Left ventricle myocardium superior (tissue), 1 donor: ENCODE data around the gene NFIB. TPM values are rescaled to one million over a fixed set of nuclear protein-coding genes. Genes with fewer than 3 reads are reported as not detected.
A peak's percentile ranks its signal among the peaks of the same experiment; 100 is the strongest.

Experiments used
- ATAC-seq: fragments of 200-7000 bp; cut with Tn5 transposase; one replicate; pipeline ENCODE4 v1.9.1; 2020; ENCODE audit warnings: mild to moderate bottlenecking, moderate library complexity
- DNase-seq: peaks from one replicate; pipeline ENCODE4 v3.0.0-alpha.2; 2020
- intact Hi-C: fragments of 100-400 bp; cut with micrococcal nuclease; formaldehyde crosslinking; loops from one replicate; pipeline ENCODE4 v1.11.0; 2022
- long read RNA-seq: library from polyadenylated mRNA; unstranded; transcript quantifications from one replicate; pipeline ENCODE4 v2.0.0, GENCODE V29; 2021
- total RNA-seq: library from RNA; stranded (reverse); fragmentation: NEBNext Ultra II Directional; extraction: Animal tissue kit (Norgen Biotek cat#: 25700); gene quantifications from one replicate; pipeline ENCODE4 v1.2.1, GENCODE V29; 2021
- donor health status: DM: no; HTN: yes; CAD: no; lungs with severe emphysema.

Gene NFIB
- total RNA-seq, result 110 TPM
- long read RNA-seq, full-length matches to known transcripts, result 15 of 47 reads
- long read RNA-seq, partial matches to known transcripts, result 8 of 47 reads
- long read RNA-seq, other reads (novel, unspliced or antisense), result 24 of 47 reads

DNA sequence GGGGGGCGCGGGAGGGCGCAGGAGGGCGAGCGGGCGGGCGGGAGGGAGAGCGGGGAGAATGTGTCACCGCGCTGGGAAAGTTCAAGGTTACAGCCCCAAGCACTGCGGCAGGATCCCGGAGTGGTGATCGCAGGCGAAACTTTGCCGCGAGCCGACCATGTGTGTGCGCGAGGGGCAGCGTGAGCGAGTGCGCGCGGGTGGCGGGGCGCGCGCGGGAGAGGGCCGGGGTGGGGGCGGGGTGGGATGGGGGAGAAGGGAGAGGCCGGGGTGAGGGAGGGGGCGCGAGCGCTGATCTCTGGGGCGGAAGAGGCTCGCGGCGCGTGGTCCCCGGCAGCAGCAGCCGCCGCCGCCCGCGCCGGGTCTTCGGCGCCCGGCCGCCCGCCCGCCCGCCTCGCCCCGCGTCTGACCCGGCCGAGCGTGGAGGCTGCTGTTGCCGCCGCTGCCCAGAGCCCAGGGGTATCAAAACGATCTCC, at the start of gene NFIB:
Gene NFIB (minus strand): TSS at position 191 of the 473 bp plus-strand sequence. CDS start 630 bp downstream, outside the sequence.
- peak; percentile 76 for DNase-seq
- peak; percentile 12 for ATAC-seq
- intact Hi-C loops, result loop anchor here (10.0 kb wide), 1 partner anchor 59 kb away; no protein-coding TSS in a partner anchor

DNA sequence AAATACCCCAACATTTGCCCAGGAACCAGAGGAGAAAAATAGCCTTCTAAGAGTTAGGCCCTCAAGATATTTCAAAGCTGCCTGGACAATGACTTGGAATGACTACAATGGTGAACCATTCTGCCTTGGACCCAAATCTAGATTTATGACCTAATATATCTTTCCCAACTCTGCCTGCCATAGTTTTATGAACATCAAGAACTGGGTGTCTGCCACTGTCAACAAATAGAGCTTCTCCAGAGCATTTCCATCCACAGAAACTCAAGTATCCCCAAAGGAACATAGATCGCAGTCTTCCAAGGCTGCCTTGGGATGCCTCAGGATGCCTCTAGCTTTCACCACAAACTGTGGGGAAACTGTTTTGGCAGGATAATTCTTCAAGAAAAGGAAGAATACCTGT, 48.2 kb upstream of the NFIB start:
- intact Hi-C loops, result no loop called here
- ATAC-seq, result peak; percentile 78
- no peak for DNase-seq

DNA sequence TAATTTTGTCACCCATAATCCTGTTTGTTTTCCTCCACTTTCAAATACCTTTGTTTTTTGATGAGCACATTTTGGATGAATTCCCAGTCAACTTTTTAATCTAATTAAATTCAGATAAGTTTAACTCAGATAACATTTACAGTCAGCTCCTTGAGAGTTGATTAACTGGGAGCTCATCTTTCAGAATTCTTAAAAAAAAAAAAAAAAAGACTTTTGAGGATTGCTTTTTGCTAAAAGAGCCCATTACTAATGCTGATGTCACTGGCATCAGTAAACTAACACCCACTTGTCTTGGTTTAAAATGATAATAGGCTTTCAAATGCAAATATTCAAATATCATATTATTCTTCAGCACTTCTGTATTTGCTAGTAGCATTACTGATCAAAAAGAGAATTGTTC, 47.1 kb upstream of the NFIB start:
- DNase-seq (no peak), ATAC-seq (no peak)
- intact Hi-C loops, result no loop called here

DNA sequence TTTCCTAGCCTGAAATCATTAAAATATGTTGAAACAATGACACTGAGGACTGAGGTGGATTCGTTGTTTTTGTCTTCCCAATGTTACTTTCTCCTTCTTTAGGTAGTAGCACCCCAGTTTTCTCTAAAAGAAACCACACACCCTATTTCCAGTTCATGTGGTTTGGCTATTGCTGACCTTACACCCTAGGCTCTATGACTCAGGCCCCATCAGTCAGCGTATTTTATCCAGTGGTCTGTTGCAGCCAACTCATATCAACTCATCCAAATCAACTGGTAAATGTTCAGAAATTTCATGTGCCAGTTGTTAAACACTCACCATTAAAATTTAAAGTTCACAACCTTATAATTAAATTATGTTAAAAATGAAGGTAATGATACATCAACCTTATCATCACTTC, 44.6 kb upstream of the NFIB start:
- ATAC-seq, result no peak
- intact Hi-C loops, result loop anchor here (10.0 kb wide), 1 partner anchor 934 kb away; no protein-coding TSS in a partner anchor
- DNase-seq, result no peak

DNA sequence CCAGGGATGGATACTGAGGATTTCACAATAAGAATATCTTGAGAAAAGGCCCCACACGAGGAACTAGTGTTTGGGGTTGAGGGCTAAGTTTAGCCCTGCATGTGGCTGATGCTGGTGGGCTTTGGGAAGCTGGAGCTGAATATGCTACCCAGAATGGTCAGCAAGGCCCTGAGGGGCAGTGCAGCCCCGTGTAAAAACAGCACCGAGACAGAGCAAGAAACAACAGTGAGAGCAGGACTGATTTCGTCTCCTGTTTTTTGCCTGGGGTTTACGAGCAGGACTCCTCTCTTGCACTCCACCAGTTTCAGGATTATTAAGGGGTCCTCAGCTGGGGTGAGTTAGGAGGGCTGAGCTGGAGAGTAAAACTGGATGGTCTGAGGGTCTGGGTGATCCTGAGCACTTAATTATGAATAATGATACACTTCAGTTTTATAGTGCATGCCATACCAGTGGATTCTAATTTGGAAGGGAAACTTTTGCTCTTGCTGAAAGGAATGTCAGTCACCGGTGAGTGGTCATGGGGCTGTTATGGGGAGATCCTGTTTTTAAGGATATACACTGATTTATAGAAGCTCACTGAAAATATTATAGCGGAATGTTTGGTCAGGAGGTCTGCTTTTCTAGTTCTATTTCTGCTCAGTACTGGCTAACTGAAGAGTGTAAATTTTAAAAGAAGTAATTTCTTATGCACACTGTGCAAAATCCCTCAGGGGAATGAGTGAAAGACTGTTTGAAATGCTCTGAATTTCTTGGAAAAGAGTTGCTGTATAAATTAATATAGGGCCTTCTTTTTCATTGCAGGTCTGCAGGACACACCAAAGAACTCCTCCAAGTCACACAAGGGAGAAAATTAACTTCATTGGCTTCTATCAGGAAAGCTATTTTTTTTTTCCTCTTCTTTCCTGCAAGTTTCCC, 42.7 kb upstream of the NFIB start:
- intact Hi-C loops, result loop anchor here (10.0 kb wide), 1 partner anchor 932 kb away; no protein-coding TSS in a partner anchor
- no peak for ATAC-seq
- no peak for DNase-seq

DNA sequence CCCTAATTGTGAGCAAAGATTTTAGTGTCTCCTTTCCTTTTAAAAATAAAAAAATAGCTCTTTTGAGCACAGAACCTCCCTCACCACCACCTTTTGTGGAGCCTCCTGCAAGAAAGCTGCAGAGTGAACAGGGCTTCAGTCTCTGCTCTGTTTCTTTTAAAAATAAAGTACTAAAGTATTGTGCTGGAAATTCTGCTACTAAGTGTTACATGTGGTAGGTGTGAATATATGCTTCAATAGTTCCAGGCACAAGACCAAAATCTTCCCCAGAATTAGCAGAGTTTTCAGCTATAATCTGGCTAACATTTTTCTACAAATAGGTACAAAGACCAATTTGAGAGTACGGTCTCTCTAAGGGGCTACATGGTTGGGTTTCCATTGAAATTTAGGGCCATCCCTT, 40.3 kb upstream of the NFIB start:
- intact Hi-C loops, result loop anchor here (10.0 kb wide), 1 partner anchor 929 kb away; no protein-coding TSS in a partner anchor
- no peak for DNase-seq
- no peak for ATAC-seq

DNA sequence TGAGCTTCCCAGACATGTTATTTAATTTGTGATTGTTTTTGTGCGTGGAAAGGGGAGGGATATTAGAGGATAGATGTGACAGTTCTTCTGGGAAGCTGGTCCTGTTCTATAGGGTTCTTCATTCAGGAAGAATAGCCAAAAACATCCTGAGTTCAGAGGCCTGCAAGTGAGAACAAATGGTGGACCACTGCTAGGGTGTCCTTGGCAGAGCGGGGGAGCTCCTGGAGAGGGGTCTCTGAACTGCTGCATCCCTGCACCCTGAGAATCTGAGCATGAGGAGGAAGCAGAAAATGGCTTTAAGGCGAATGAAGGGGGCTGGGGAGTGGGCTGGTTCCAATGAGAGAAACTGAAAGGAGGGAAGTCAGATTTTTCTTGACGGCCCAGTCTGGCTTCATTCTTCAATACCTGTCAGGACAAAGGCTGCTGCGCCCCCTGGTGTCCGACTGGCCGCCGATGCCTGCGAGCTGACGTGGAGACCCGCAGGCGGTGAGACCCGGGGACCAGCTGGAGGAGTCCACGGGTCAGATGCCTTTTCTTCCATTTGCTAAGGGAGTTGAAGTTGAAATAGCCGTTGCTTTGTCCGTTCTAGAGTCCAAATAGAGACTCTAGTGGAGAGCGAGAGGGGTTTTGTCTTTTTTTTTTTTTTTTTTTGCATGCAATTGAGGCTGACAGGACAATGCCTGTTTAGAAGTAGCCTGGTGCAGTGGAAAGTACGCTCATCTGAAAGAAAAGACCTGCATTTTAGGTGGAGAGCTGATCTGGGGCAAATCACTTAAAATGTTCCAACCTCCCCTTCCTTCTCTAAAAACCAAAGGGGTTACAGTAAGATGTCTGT, 39.5 kb upstream of the NFIB start:
- intact Hi-C loops, result loop anchor here (10.0 kb wide), 1 partner anchor 929 kb away; no protein-coding TSS in a partner anchor

DNA sequence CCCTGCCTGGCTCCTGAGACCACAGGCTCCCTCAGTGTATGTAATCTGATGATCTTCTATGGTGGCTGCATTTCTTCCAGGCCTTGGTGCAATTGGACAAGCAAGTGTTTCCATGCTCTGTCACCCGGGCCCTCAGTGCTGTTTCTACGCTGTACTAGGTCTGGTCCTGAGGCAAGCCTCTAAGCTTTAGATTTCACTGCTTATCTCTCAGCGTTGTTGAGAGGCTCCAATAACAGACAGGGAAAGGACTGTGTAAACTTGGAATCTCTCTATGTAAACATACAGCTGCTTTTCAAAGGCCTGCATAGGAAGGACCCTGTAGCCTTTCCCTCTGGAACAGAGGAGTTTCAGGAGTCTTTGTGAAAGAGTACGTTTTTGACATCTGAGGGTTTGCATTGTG, 38.6 kb upstream of the NFIB start:
- ATAC-seq (no peak), DNase-seq (no peak)
- intact Hi-C loops, result loop anchor here (10.0 kb wide), 1 partner anchor 928 kb away; no protein-coding TSS in a partner anchor

More for the DNA sequence above, 39.5 kb upstream of the NFIB start:
- peak; percentile 98 for DNase-seq
- ATAC-seq, result peak; percentile 73

DNA sequence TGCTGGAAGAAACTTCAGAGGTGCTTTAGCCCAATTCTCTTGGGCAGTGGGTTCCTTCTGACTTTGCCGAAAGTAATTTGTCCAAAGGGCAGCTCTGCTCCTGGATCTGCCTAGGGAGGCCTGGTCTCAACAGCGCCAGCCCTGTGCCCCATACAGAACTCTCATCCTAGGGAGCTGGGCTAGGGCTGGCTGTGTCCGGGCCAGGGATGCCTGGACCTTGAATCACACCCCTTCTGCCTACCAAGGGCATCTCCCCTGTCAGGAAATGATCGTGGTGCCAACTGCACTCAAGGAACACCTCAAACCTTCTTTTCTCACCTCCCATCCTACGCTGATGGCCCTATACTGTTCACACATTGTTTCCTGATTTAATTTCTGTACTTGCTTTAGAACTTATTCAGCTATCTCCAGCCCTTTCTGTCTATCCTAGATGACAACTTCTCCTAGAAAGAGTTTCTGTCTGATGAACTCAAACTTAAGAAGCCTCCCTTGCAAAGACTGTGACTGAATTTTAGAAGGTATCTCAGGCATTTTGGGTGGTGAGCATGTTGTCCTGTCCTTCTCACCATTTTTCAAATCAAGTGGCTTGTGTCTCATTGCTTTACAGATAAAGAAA, 37.4 kb upstream of the NFIB start:
- intact Hi-C loops, result loop anchor here (10.0 kb wide), 1 partner anchor 927 kb away; no protein-coding TSS in a partner anchor
- ATAC-seq, result peak; percentile 66
- DNase-seq, result peak; percentile 79

DNA sequence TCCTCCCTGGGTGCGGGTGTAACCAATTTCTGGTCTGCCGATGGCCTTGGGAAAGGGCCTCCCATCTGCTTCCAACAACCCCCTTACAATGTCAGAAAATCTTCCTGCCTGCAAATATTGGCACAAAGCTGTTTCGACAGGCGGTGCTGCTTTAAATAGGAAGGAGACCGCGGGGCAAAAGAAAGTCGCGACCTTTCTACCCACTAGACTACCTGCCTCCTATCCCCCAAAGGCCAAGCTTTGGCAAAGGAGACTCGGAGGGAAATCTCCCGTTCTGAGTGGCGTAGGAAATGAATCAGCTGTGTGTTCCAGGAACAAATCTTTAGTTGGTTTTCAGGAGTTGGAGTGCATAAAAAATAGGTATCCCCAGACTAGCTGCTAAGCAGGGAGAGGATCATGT, 36.8 kb upstream of the NFIB start:
- DNase-seq (peak; percentile 24), ATAC-seq (no peak)
- intact Hi-C loops, result loop anchor here (10.0 kb wide), 1 partner anchor 926 kb away; no protein-coding TSS in a partner anchor

DNA sequence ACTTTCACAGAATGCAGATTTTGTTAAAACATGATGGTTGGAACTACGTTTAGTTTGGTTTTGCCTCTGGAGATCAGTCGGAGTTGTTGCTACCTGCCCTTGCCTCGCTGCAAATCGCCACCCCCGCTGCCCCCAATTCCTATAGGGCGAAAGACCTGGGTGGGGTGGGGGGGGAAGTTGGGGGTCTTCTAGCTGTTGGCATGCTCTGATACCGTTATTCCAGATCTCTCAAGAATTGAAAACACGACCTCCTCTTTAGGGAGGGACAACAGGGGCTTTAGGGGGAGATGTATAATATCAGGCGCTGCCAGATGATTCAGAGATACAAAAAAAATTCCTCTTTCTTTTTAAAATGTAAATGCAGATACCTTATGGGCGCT, 36.4 kb upstream of the NFIB start:
- DNase-seq (no peak), ATAC-seq (no peak)
- intact Hi-C loops, result loop anchor here (10.0 kb wide), 1 partner anchor 926 kb away; no protein-coding TSS in a partner anchor

DNA sequence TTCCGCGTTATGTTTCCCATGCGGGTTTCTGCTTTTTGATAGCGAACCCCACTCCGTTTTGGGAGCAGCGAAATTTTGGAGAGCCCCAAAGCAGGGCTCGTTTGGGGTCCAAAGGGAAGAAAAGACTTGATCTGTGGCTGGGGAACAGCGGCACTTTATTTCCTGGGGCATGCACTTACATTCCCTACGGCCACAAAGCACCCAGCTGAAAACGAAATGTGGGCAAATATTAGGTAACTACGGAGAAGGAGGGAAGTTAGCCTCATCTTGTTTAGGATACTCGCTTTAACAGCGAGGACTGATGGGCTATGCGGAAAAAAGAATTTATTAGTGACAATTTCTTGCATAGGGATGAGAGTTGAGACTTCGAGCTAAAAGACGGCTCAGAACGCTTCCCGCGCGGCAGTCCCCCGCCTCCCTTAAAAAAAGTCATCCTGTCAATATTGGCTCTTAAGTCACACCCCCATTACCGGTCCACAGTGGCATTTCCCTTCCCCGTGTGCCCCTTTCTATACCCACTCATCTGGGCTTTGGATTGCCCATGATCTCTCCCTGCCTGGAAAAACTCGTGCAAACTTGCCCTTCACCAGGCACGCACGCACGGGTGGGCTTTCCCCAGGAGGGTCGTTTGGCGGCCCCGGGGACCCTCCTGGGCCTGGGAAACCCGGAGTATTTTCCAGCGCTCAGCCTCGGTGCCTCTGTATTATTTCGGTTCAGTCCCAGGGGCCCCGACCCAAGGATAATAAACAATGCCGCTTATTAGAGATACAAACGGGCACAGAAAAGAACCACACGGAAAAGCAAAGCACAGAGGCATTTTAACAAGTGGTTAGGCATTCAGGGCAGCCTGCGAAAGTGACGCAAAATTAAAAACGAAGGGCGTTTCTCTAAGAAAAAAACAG, 35.8 kb upstream of the NFIB start:
- intact Hi-C loops, result loop anchor here (10.0 kb wide), 2 partner anchors 785 to 925 kb away; no protein-coding TSS in a partner anchor
- DNase-seq, result peak; percentile 30
- ATAC-seq, result no peak

DNA sequence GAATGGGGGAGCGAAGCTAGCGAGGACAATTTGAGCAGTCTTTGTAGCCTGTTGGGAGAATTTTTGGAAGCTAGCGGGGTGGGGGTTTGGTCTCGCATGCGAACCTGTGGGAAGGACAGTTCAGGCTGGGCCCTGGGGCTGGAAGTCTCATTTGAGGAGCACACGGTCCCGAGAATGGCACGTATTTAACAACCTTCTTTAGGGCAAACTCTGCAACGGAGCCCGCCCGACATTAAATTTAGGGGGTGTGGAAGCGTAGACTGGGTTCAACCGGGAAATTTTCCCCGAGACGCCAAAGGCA, 35.2 kb upstream of the NFIB start:
- ATAC-seq (no peak), DNase-seq (peak; percentile 39)
- intact Hi-C loops, result loop anchor here (10.0 kb wide), 1 partner anchor 784 kb away; no protein-coding TSS in a partner anchor

DNA sequence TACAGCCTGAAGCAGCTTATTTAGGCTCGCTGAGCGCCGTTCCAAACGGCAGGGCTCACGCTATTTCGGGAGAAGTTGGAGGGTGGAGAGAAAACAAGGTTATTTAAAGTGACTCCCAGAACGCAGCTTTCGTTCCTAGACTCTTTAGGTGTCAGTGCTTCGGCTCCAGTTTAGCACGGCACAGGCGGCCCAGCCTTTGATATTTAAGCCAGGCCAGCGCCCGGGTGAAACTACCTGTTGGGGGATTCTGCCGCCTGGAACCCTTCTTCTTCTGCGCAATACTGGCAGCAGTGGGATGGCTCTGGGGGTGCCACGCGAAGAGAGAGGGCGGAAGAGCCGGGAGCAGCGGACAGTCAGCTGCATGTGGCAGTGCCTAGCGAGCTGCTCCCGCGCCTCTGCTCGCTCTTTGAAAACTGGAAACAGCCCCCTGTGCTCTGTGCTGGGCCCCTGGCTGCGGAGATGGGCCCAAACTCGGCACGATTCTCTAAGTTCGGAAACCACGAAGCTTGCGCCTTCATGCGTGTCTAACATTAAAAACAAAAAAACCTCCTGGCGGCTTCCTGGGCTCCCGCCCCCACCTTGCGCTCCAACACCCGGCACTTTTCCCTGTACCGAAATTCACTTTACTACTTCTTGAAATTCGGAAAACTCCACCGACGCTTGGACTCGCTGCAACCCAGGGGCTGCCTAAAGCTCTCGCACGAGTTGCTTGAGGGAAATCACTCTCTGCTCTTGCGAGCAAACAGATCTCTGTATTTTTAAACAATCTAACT, 34.6 kb upstream of the NFIB start:
- DNase-seq, result peak; percentile 58
- intact Hi-C loops, result loop anchor here (10.0 kb wide), 1 partner anchor 784 kb away; no protein-coding TSS in a partner anchor

DNA sequence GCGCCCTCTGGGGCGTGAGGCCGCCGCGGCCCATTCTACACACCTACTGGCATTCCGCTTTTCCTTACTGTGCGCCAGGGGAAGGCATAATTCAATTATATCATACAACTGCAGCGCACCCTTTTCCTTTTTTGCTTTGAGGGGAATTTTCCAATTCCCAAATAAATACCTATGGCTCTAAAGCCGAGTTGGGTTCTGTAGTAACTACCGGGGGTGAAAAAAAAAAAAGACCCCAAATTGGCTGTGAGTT, 34.1 kb upstream of the NFIB start:
- ATAC-seq (peak; percentile 56), DNase-seq (no peak)
- intact Hi-C loops, result loop anchor here (10.0 kb wide), 1 partner anchor 783 kb away; no protein-coding TSS in a partner anchor

More for the DNA sequence above, 34.6 kb upstream of the NFIB start:
- peak; percentile 24 for ATAC-seq

DNA sequence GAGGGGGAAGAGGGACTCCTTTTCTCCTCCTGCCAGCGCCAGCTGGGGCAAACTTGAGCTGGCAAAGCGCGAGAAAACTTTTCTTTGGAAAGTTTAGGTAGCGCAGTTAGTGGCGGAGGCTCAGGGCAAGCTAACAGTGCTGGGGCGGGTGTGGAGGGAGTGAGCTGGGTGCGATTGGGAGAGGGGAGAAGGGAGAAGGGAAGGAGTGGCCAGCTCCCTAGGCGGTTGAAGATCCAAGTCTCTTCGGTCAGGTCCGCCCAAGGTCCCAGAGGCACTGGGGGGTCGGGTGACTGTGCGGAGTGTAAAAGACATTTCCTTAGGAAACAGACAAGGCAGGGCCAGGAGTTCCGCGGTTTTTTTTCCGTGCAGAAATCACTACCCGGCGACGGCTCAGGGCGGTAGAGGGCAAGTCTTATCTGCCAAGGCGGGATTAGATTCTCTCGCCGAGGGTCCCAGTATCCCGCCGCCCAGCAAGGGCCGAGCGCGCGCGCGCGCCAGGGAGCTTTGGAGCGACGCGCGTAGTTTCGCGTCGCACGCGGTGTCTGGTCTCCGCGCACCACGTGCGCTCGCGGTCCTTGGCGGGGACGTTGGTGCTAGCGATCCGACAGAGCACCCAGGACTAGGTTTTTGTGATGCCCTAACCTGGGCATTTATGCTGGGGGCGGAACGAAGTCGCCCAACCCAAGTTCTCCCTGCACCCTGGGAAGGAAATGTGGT, 33.6 kb upstream of the NFIB start:
- peak; percentile 73 for DNase-seq
- peak; percentile 62 for ATAC-seq
- intact Hi-C loops, result loop anchor here (10.0 kb wide), 1 partner anchor 783 kb away; no protein-coding TSS in a partner anchor
